Epithelial cell of esophagus (primary cell): ENCODE data around the gene PABPN1L.
A peak's percentile ranks its signal among the peaks of the same experiment; 100 is the strongest.
"Not testable (repeated sequence)": the region's sequence is repeated elsewhere in the genome, so short reads cannot be mapped to it uniquely, and the experiment has no call there.

Experiments
- DNase-seq: peaks from one replicate; pipeline ENCODE4 v3.0.0; 2010; ENCODE audit warnings: low read depth
- H3K4me3 ChIP-seq: 2 replicates; pipeline ENCODE4 v1.5.1; 2011; ENCODE audit warnings: mild to moderate bottlenecking, low read length, control low read depth
- TF ChIP-seq, protein P1 (sequence below): IDR thresholded peaks from 2 replicates; pipeline ENCODE4 v1.5.1; 2011; ENCODE audit warnings: low read depth, mild to moderate bottlenecking, low read length, control low read depth, inconsistent platforms; ENCODE audit not compliant: insufficient read depth; ENCODE audit errors: missing control alignments

PABPN1L gene

DNA sequence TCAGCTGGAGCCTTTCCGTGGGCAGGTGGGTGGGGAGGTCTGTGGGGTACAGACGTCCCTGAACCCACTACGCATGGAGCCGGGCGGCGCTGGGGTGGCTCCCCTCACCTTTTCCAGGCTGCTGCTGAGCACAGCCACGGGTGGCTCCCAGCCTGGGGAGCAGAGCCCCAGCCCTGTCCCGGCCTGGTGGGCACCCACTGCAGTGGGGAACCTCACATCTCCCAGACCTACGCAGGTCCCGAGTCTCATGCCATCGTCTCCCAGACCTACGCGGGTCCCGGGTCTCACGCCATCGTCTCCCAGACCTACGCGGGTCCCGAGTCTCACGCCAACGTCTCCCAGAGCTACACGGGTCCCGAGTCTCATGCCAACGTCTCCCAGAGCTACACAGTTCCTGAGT, 37.7 kb downstream of the PABPN1L start:
- no peak overlapping the region for H3K4me3 ChIP-seq
- no peak for DNase-seq
- TF ChIP-seq, protein P1, sequence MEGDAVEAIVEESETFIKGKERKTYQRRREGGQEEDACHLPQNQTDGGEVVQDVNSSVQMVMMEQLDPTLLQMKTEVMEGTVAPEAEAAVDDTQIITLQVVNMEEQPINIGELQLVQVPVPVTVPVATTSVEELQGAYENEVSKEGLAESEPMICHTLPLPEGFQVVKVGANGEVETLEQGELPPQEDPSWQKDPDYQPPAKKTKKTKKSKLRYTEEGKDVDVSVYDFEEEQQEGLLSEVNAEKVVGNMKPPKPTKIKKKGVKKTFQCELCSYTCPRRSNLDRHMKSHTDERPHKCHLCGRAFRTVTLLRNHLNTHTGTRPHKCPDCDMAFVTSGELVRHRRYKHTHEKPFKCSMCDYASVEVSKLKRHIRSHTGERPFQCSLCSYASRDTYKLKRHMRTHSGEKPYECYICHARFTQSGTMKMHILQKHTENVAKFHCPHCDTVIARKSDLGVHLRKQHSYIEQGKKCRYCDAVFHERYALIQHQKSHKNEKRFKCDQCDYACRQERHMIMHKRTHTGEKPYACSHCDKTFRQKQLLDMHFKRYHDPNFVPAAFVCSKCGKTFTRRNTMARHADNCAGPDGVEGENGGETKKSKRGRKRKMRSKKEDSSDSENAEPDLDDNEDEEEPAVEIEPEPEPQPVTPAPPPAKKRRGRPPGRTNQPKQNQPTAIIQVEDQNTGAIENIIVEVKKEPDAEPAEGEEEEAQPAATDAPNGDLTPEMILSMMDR, result no peak

- no peak overlapping the region for H3K4me3 ChIP-seq
- TF ChIP-seq, protein P1, result no peak
- no peak for DNase-seq
Observed at GRCh38 chr16:88827727-88828126, 38.7 kb downstream of the PABPN1L start.

DNA sequence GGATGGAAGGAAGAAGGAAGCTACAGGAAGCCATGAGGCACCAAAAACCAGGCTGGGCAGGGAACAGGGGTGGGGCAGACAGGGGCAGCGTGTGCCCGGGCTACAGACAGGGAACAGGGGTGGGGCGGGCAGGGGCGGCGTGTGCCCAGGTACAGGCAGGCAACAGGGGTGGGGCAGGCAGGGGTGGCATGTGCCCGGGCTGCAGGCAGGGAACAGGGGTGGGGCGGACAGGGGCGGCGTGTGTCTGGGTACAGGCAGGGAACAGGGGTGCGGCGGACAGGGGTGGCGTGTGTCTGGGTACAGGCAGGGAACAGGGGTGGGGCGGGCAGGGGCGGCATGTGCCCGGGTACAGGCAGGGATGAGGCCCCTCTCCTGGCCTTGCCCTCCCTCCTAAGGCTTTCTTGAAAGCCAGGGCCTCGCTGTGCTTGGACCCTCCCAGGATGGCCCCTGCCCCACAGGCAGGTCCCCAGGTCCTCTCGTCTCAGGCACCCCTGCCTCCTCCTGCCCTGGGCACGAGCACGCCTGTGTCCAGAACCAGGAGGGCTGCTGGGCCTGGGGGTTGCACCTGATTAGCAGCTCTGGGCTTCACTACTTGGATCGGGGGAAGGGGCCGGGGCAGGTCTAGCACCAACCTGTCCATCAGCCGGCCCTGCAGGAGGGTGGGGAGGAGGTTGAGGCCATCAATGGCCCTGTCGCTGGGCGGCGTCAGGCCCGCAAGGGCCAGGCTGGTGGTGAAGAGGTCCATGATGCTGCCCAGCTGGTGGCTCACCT, 40.2 kb downstream of the PABPN1L start:
- TF ChIP-seq, protein P1, result no peak
- no peak overlapping the region for H3K4me3 ChIP-seq
- DNase-seq, result peak; percentile 24

GRCh38 chr16:88825146-88825545, 41.3 kb downstream of the PABPN1L start:
- H3K4me3 ChIP-seq, result no peak overlapping the region
- TF ChIP-seq, protein P1, result no peak
- DNase-seq, result no peak

DNA sequence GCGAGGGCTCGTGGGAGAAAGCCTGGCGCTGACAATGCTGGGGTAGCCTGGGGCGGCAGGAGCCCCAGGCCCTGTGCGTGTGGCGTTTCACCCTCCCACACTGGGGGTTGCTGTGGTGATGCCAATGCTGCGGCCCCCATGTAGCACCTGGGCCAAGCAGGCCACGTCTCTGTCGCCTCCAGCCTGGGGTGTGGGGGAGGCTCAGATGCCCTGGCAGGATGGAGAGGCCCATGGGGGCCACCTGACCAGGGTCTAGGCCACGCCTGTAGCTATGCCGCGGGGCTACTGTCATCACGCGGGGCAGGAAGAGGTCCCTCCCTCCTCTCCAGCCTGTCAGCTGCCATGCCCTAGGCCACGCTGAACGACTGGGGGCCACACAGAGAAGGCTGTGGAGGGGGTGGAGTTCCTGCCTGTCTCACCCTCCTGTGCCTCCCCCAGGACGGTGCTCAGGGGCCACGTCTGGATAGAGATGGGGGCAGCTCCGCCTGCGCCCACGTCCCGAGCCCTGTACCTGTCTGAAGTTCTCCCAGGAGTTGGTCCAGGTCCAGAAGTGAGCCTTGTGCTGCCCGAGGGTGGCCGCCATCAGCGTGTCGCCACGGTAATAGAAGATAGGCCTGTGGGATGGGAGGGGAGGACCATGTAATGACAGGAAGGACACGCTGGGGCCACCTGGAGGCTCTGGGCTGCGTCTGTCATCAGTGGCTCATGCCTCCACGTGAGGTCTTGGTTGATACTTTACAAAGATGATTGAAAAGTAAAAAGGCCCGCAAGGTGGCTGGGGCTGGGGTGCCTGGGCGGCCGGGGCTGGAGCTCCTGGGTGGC, 42.0 kb downstream of the PABPN1L start:
- TF ChIP-seq, protein P1, result no peak

DNA sequence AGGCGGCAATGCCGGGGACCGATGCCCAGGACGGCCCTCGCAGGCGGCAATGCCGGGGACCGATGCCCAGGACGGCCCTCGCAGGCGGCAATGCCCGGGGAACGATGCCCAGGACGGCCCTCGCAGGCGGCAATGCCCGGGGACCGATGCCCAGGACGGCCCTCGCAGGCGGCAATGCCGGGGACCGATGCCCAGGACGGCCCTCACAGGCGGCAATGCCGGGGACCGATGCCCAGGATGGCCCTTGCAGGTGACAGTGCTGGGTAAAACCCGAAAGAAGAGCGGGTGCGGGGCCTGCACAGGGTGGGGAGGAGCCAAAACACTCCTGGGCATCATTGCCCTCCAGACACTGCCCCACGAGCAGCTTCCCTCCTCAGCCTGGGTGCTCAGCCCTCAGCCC, 42.8 kb downstream of the PABPN1L start:
- not testable (repeated sequence) for H3K4me3 ChIP-seq, DNase-seq

More for the DNA sequence above, 42.0 kb downstream of the PABPN1L start:
- no peak overlapping the region for H3K4me3 ChIP-seq
- no peak for DNase-seq

DNA sequence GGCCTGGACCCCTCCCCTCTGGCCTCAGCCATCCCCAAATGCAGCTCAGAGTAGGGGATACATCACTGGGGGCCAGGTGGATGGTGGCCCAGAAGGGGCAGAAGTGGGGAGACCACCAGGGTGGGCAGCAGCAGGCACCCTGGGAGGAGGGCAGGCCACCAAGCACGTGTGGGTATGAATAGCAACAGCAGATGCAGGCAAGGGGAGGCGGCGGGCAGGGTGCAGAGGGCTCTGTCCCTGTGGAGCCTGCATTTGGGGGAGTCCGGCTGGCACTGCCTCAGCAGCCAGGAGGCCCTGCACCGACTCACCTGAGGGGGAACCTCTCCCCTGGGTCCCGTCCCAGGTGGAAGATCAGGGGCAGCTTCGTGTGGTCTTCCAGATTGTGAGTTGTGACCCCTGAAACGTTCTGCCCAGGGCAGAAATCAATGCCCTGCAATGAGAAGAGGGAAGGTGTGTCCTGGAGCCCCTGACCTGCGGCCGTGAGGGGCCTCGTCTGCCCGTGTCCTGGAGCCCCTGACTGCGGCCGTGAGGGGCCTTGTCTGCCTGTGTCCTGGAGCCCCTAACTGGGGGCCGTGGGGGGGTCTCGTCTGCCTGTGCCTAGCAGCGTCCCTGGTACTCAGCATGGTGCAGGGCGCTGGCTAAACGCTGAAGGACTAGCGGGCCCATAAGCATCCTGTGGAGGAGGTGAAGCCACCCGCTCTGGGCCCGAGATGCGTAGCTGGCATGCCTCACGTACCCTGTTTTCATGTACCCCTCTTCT, 44.0 kb downstream of the PABPN1L start:
- H3K4me3 ChIP-seq, result no peak overlapping the region
- no peak for DNase-seq
- TF ChIP-seq, protein P1, result no peak
